Kidney (tissue), 22 donors: ENCODE measurements around the gene APOL1. TPM values are rescaled to one million over a fixed set of nuclear protein-coding genes. Genes with fewer than 3 reads are reported as not detected.
A peak's percentile ranks its signal among the peaks of the same experiment; 100 is the strongest.
"Not testable (repeated sequence)": the region's sequence is repeated elsewhere in the genome, so short reads cannot be mapped to it uniquely, and the experiment has no call there.

ENCODE experiments used
- DNase-seq, 5 donors: peaks; one replicate each; pipeline ENCODE4 v3.0.0-alpha.2; 2013 to 2020
- FAIRE-seq: peaks from 2 replicates; lab custom pipeline; 2012; peaks lifted over from hg19 to GRCh38; lab: Jason Lieb, UNC
- H3K27ac ChIP-seq, 2 donors: one replicate each; pipeline ENCODE4 v1.7.0; 2013; ENCODE audit warnings: low read depth in 2 of 2, low read length in 2 of 2, inconsistent platforms in 1 of 2
- H3K27me3 ChIP-seq: one replicate; pipeline ENCODE4 v1.7.1; 2013; ENCODE audit warnings: low read length, inconsistent platforms; ENCODE audit not compliant: control insufficient read depth, insufficient read depth
- H3K36me3 ChIP-seq, 3 donors: one replicate each; pipeline versions ENCODE4 v1.7.0 to v1.7.1; 2013; ENCODE audit warnings: low read length in 3 of 3, control low read depth in 1 of 3, inconsistent platforms in 1 of 3; ENCODE audit not compliant: insufficient read depth in 3 of 3, control insufficient read depth in 2 of 3
- H3K4me1 ChIP-seq, 3 donors: one replicate each; pipeline versions ENCODE4 v1.7.0 to v1.7.1; 2013; ENCODE audit warnings: low read length in 3 of 3, inconsistent platforms in 1 of 3, low read depth in 1 of 3; ENCODE audit not compliant: control insufficient read depth in 2 of 3, insufficient read depth in 2 of 3
- H3K4me3 ChIP-seq, 3 donors: one replicate each; pipeline versions ENCODE4 v1.7.0 to v1.8.1; 2013; ENCODE audit warnings: low read length in 3 of 3, control low read depth in 1 of 3, inconsistent platforms in 1 of 3
- H3K9ac ChIP-seq, 3 donors: one replicate each; pipeline versions ENCODE4 v1.7.0 to v1.7.1; 2013; ENCODE audit warnings: low read length in 3 of 3, control low read depth in 1 of 3, inconsistent platforms in 1 of 3
- H3K9me3 ChIP-seq, 3 donors: one replicate each; pipeline versions ENCODE4 v1.7.0 to v1.7.1; 2013; ENCODE audit warnings: low read length in 3 of 3, control low read depth in 1 of 3, inconsistent platforms in 1 of 3; ENCODE audit not compliant: control insufficient read depth in 2 of 3, insufficient read depth in 1 of 3
- CTCF ChIP-seq: IDR thresholded peaks from 3 replicates; pipeline ENCODE4 v1.5.1; 2012; ENCODE audit warnings: mild to moderate bottlenecking, moderate library complexity, borderline replicate concordance; ENCODE audit not compliant: insufficient read depth; ENCODE audit errors: extremely low read depth
- intact Hi-C: fragments of 100-400 bp; cut with DNase I; formaldehyde crosslinking; loops from one replicate; pipeline ENCODE4 v1.11.1; 2022
- long read RNA-seq, 10 donors: library from polyadenylated mRNA in 1 of 10; unstranded in 1 of 10; transcript quantifications; one replicate each; pipeline ENCODE4 v2.0.0 and lab custom pipeline, GENCODE V29; 2021 to 2026
- polyA plus RNA-seq: library from polyadenylated mRNA; stranded (reverse); fragments of 350-450 nt; fragmentation: Illumina TruSeq; extraction: RNeasy Lipid Tissue Mini Kit (QIAGEN cat#74804); gene quantifications from one replicate; pipeline ENCODE4 v1.2.3, GENCODE V29; 2014; ENCODE audit warnings: low read depth, low replicate concordance; ENCODE audit not compliant: insufficient read depth
- total RNA-seq: library from RNA; stranded (reverse); fragmentation: NEBNext Ultra II Directional; extraction: Animal tissue kit (Norgen Biotek cat#: 25700); gene quantifications from one replicate; pipeline ENCODE4 v1.2.1, GENCODE V29; 2021
- donor health status: control.
- donor health status: control.
- donor health status: control.
- donor health status: control.
- donor health status: control.
- donor health status: DM: yes; HTN: yes; CAD: no.
- donor health status: Normal renal cell carcinoma (clear cell type).

APOL1 gene
- 160 TPM for total RNA-seq
- polyA plus RNA-seq: 51.8 TPM
- long read RNA-seq, donor 1: 0 reads
- long read RNA-seq, donor 2: 0 reads
- long read RNA-seq, donor 3: 0 reads
- long read RNA-seq, donor 4, partial matches to known transcripts: 0 of 2 reads
- long read RNA-seq, donor 4, other reads (novel, unspliced or antisense): 0 of 2 reads
- long read RNA-seq, donor 5: 0 reads
- long read RNA-seq, donor 6: 0 reads
- long read RNA-seq, donor 7, partial matches to known transcripts: 5 of 57 reads
- long read RNA-seq, donor 7, other reads (novel, unspliced or antisense): 46 of 57 reads
- long read RNA-seq, donor 8, partial matches to known transcripts: 0 of 1 reads
- long read RNA-seq, donor 8, other reads (novel, unspliced or antisense): 0 of 1 reads
- long read RNA-seq, donor 9: 0 reads
- long read RNA-seq, donor 10, partial matches to known transcripts: 0 of 1 reads
- long read RNA-seq, donor 10, other reads (novel, unspliced or antisense): 0 of 1 reads

- DNase-seq (peak in 2 of 5 donors; percentile 23 to 79), FAIRE-seq (no peak)
- Histone ChIP-seq H3K9ac (peak within 1 kb of the TSS in 2 of 3 donors; percentile 3 to 85), H3K4me3 (peak within 1 kb of the TSS in 2 of 3 donors; percentile 67 to 77), H3K27me3 (no peaks in the 10 kb centered on the region), H3K27ac (peak within 1 kb of the TSS; percentile 51 to 67), H3K36me3 (no peaks in the 10 kb centered on the region), H3K9me3 (no peaks in the 10 kb centered on the region), H3K4me1 (peaks cover 0 to 13% (median 0%) of the 10 kb centered on the region in 3 donors)
- intact Hi-C loops: no loop called here
- TF ChIP-seq CTCF: no peak
Observed at GRCh38 chr22:36252754-36253522, at the start of gene APOL1. TSS of gene APOL1 (plus strand) at chr22:36253133. CDS start at chr22:36254956, 1,823 bp downstream.

GRCh38 chr22:36203441-36203840 lies 49.5 kb upstream of the APOL1 start:
- H3K27ac ChIP-seq, FAIRE-seq, intact Hi-C loops, H3K27me3 ChIP-seq, H3K36me3 ChIP-seq, H3K9me3 ChIP-seq, H3K4me3 ChIP-seq, H3K9ac ChIP-seq: not testable (repeated sequence)
- DNase-seq: peak in 1 of 5 donors; percentile 20
- H3K4me1 ChIP-seq: peaks cover 0 to 14% (median 2%) of the 10 kb centered on the region in 3 donors

- Histone ChIP-seq H3K4me3 (no peak overlapping the region), H3K36me3 (no peaks in the 10 kb centered on the region), H3K27ac (no peak overlapping the region), H3K9ac (no peak overlapping the region), H3K9me3 (no peaks in the 10 kb centered on the region), H3K27me3 (no peaks in the 10 kb centered on the region), H3K4me1 (peaks cover 0 to 15% (median 2%) of the 10 kb centered on the region in 3 donors)
- intact Hi-C loops: no loop called here
- DNase-seq: peak in 1 of 5 donors; percentile 31
- FAIRE-seq: no peak
- TF ChIP-seq CTCF: no peak
Observed at GRCh38 chr22:36204001-36204631, 48.8 kb upstream of the APOL1 start.
